ENCODE data around the gene ABHD4. TPM values are rescaled to one million over a fixed set of nuclear protein-coding genes. Genes with fewer than 3 reads are reported as not detected.
A peak's percentile ranks its signal among the peaks of the same experiment; 100 is the strongest.
"Not testable (repeated sequence)": the region's sequence is repeated elsewhere in the genome, so short reads cannot be mapped to it uniquely, and the experiment has no call there.

ABHD4 gene
- total RNA-seq, 6 experiments from 2014 or later: 12.7 to 38.1 (median 18.5) TPM

GRCh38 chr14:22613736-22614239, 15.7 kb downstream of the ABHD4 start:
- no peak overlapping the region for H3K27ac ChIP-seq
- 50% methylated on average over 2 of the region's 3 CpGs for WGBS (ENCODE audit: insufficient coverage, low coverage, low lambda C conversion rate, missing lambda C conversion rate)
- no peak for DNase-seq
- peaks cover 0 to 34% (median 16%) of the 10 kb centered on the region in 4 donors for H3K36me3 ChIP-seq
- intact Hi-C loops (cut with DNase I): no loop called here
- H3K9me3 ChIP-seq: no peaks in the 10 kb centered on the region
- TF ChIP-seq POLR2A (IDR thresholded peaks at IDR 0.05) (no peak), CTCF (IDR thresholded peaks at IDR 0.05) (no peak)
- no peak overlapping the region for H3K4me3 ChIP-seq
- peak in 3 of 4 donors; percentile 11 to 36 (median 26) for ATAC-seq
- H3K27me3 ChIP-seq: no peaks in the 10 kb centered on the region
- peaks cover 0 to 8% (median 0%) of the 10 kb centered on the region in 4 donors for H3K4me1 ChIP-seq

DNA sequence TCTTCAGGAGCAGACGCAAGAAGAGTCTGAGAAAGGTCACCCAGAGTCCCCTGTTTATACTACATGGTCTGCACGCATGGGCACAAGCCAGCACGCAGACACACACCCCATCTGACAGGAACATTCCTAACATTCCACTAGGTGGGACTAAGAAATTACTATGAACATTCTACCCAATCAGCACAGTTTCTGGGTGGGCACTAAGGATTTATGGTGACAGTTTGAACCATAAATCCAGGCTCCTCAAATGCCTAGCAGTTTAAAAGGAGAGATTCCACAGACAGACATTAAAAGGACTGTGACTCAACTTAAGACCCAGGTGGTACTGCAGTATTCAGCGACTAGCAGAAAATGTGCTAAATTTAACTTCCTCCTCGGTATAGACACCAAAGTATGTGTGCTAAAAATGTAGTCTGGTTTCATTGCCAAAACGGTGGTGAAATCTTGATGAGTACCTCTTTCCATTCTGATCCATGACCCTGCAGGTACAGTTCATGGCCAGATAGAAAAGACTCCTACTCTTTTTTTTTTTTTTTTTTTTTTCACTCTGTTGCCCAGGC, 16.2 kb downstream of the ABHD4 start:
- H3K4me1 ChIP-seq: peaks cover 0 to 8% (median 0%) of the 10 kb centered on the region in 4 donors
- ATAC-seq (peak; percentile 59 to 91 (median 81)), DNase-seq (no peak)
- H3K9me3 ChIP-seq: no peaks in the 10 kb centered on the region
- no peak overlapping the region for H3K27ac ChIP-seq
- H3K27me3 ChIP-seq: no peaks in the 10 kb centered on the region
- intact Hi-C loops (cut with DNase I): no loop called here
- H3K4me3 ChIP-seq: no peak overlapping the region
- no peak for TF ChIP-seq POLR2A (IDR thresholded peaks at IDR 0.05)
- TF ChIP-seq CTCF (IDR thresholded peaks at IDR 0.05): no peak
- H3K36me3 ChIP-seq: peaks cover 0 to 28% (median 14%) of the 10 kb centered on the region in 4 donors
- WGBS (ENCODE audit: insufficient coverage, low coverage, low lambda C conversion rate, missing lambda C conversion rate): 22% methylated on average over 4 of the region's 6 CpGs

DNA sequence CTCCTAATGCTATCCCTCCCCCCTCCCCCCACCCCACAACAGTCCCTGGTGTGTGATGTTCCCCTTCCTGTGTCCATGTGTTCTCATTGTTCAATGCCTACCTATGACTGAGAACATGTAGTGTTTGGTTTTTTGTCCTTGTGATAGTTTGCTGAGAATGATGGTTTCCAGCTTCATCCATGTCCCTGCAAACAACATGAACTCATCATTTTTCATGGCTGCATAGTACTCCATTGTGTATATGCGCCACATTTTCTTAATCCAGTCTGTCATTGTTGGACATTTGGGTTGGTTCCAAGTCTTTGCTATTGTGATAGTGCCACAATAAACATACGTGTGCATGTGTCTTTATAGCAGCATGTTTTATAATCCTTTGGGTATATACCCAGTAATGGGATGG, 17.7 kb downstream of the ABHD4 start:
- H3K4me3 ChIP-seq; DNase-seq; H3K9me3 ChIP-seq; H3K4me1 ChIP-seq; ATAC-seq; intact Hi-C loops (cut with DNase I); H3K27ac ChIP-seq; H3K27me3 ChIP-seq: not testable (repeated sequence)
- WGBS (ENCODE audit: insufficient coverage, low coverage, low lambda C conversion rate, missing lambda C conversion rate): 82% methylated on average over 2 of the region's 2 CpGs
- peaks cover 0 to 14% (median 3%) of the 10 kb centered on the region in 4 donors for H3K36me3 ChIP-seq

DNA sequence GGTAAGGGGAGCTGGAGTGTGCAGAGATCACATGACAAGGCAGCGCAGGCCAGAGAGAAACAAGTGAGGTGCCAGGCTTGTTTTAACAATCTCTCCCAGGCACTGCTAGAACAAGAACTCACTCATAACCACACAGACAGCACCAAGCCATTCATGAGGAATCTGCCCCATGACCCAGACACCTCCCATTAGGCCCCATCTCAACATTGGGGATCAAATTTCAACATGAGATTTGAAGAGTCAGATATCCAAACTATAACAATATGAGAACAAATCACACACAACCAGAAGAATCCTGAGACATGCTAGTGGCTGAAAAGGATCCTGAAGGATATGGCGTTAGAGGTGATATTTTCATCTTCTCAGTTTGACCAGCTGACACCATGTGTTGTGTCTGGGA, 24.2 kb downstream of the ABHD4 start:
- ATAC-seq (no peak), DNase-seq (no peak)
- WGBS (ENCODE audit: insufficient coverage, low coverage, low lambda C conversion rate, missing lambda C conversion rate): 92% methylated on average over 1 of the region's 2 CpGs
- Histone ChIP-seq H3K27ac (no peak overlapping the region), H3K4me3 (no peak overlapping the region), H3K4me1 (no peaks in the 10 kb centered on the region), H3K9me3 (no peaks in the 10 kb centered on the region), H3K36me3 (no peaks in the 10 kb centered on the region), H3K27me3 (no peaks in the 10 kb centered on the region)
- intact Hi-C loops (cut with DNase I): no loop called here
- TF ChIP-seq CTCF (IDR thresholded peaks at IDR 0.05) (no peak), POLR2A (IDR thresholded peaks at IDR 0.05) (no peak)

- intact Hi-C loops (cut with DNase I): no loop called here
- no peak for TF ChIP-seq CTCF (IDR thresholded peaks at IDR 0.05)
- Histone ChIP-seq H3K27me3 (no peaks in the 10 kb centered on the region), H3K4me1 (no peaks in the 10 kb centered on the region), H3K4me3 (no peak overlapping the region), H3K27ac (no peak overlapping the region), H3K36me3 (no peaks in the 10 kb centered on the region), H3K9me3 (no peaks in the 10 kb centered on the region)
- ATAC-seq (no peak), DNase-seq (no peak)
- WGBS (ENCODE audit: insufficient coverage, low coverage, low lambda C conversion rate, missing lambda C conversion rate): 29% methylated on average over 2 of the region's 2 CpGs
Measured at GRCh38 chr14:22623047-22623446, 24.9 kb downstream of the ABHD4 start.
